ENCODE results near the gene PDE8B.
A peak's percentile ranks its signal among the peaks of the same experiment; 100 is the strongest.

The PDE8B gene

DNA sequence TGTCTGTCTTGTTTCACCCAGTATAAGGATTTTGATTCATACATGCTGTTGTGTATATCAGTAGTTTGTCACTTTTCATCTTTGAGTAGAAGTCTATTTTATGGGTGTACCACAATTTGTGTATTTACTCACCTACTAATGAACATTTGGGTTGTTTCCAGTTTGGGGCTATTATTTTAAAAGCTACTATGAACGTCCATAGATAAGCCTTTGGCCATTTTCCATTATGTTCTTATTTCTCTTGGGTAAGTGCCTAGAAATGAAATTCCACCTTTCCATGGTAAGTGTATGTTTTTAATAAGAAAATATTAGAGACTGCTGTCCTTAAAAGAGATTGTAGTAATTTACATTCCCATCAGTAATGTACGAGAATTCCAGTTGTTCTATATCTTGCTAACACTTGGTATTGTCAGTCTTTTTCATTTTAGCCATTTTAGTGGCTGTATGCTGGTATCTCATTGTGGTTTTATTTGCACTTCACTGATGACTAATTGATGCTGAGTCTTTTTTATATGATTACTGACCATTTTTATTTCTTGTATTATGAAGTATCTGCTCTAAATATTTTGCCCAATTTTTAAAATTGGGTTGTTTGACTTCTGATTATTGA lies 17.9 kb upstream of the PDE8B start:
- DNase-seq (ENCODE audit: low read depth), result no peak

DNA sequence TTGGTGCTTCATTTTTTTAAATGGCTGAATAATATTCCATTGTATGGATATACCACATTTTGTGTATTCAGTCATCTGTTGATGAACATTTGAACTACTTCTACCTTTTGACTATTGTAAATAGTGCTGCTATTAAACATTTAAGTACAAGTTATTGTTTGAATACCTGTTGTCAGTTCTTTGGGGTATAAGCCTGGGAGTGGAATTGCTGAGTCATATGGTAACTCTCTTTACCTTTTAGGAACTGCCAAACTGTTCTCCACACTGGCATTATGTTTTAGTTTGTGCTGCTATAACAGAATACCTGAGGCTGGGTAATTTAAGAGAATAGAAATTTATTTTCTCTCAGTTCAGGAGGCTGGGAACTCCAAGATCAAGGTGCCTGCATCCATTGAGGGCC lies 15.7 kb upstream of the PDE8B start:
- no peak for DNase-seq (ENCODE audit: low read depth)

DNA sequence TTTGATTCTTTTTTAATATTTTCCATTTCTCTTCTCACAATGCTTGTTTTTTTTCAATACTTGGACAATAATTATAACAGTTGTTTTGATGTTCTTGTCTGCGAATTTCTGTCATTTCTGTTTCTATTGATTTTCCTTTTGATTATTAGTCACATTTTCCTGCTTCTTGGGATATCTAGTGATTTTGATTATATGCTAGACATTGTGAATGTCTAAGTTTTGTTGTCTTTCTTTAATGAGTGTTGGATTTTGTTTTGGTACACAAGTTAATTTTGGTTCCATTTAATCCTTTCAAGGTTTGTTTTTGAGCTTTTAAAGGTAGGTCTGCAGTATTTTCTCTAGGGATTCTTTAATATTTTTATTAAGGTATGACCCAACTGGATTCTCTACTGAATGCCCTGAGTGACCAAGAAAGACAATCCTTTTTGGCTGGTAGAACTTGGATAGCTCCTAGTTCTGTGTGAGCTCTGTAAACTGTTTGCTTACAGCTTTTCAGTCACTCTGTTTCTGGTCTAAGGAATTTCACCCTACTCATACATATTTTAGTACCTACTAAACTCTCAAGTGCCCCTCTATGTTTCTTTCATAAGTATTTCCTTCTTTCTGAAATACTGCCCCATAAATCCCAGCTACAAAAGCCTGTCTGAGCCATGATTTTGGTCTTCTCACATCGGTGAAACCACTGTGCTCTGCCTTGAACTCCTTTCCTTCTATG lies 12.5 kb upstream of the PDE8B start:
- no peak for DNase-seq (ENCODE audit: low read depth)

DNA sequence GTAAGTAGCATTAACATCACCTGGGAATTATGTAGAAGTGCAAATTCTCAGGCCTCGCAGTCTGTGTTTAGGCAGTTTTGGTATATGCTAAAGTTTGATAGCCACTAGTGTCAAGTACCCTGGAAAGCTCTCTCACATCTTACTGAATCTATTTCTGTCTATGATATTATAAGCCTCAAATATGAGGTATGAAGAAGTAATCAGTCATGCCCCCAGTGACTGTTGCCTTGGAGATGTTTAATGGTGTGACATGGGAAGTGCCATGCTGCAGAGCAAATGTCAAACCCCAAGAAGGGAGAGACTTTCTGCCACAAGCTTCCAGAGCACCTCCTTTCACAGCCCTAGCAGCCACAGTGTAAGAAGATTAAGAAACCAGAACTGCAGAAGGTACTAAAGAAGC lies 9.8 kb upstream of the PDE8B start:
- no peak for DNase-seq (ENCODE audit: low read depth)

DNA sequence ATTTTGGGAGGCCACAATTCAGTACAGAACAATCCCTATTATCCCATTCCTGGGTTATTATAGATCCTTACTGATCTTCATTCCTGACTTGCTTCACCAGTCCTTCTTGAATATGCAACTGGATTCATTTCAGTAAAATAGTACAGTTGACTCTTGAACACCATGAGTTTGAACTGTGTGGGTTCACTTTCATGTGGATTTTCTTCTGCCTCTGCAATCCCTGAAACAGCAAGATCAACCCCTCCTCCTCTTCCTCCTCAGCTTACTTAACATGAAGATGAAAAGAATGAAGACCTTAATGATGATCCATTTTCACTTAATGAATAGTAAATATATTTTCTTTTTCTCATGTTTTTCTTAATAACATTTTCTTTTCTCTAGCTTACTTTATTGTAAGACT lies 8.3 kb upstream of the PDE8B start:
- no peak for DNase-seq (ENCODE audit: low read depth)

DNA sequence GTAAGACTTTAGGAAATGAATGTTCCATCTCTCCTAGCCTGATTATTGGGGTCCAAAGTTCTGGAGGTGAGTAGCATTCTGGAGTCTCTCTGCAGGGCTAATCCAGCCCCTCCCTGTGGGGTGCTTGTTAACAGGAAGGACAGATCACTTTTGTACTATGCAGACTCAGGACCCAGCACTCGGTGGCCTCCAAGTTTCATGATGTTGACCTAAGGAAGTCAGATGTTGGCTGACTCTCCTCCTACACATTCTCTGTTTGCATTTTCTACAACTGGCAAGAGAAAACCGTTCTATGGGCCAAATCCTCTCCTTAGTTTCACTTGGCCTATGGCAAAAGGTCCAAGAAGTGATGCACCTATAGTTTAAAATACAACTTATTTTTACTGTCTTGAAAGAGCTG lies 5.5 kb upstream of the PDE8B start:
- DNase-seq (ENCODE audit: low read depth), result no peak

DNA sequence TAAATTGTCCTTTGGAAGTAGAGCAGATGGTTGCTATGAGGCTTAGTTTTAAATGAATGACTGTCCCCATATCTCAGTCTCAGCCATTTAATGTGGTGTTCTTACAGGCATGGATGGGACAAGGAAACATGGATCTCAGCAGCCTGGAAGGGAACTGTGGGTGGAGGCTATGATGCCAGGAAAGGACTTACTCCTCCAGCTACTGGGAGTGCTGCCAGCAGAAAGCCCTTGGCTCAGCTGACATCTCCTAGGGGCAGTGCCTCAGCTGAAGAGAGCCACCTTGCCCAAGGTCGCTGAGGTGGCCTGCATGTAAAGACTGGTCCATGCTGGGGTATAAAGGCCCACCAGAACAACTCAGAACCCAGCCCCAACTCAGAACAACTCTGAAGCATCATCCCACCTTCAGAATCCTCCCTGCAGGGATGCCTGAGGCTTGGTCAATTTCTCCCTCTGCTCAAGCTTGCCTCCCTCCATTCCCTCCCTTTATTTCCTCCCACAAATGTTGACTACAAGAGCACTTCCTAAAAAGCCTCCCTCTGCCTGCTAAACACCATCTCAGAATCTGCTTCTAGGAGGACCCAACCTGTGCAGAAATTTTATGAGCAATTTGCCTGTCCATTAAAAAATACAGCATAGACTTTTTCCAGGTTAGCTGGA lies 1.8 kb upstream of the PDE8B start:
- no peak for DNase-seq (ENCODE audit: low read depth)

DNA sequence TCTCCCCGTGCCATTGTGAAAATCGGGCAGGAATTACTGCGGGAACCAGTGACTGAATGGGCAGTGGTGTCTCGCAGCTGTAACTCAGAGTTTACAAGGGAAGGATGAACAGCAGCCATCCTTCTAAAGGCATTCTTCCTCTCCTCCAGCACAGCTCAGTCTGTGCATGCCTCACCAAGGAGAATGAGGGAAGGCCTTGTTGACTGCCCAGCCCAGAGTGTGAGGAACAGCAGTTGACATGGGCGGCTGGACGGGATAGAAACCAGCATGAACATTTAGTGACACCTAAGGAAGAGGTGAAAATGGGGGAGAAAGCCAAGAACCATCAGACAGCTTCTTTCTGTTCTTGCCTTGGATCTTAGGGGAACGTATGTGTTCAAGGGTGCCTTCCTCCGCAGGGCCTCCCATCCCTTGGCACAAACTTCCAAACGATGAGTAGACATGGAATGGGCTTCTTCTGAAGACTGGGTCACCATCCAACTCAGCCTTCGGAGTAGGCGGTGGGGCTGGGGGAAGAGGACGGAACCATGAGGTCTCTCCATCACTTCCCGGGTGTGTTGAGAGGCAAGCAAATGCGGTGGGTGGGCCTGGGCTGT lies 887 bp upstream of the PDE8B start:
- DNase-seq (ENCODE audit: low read depth), result no peak

DNA sequence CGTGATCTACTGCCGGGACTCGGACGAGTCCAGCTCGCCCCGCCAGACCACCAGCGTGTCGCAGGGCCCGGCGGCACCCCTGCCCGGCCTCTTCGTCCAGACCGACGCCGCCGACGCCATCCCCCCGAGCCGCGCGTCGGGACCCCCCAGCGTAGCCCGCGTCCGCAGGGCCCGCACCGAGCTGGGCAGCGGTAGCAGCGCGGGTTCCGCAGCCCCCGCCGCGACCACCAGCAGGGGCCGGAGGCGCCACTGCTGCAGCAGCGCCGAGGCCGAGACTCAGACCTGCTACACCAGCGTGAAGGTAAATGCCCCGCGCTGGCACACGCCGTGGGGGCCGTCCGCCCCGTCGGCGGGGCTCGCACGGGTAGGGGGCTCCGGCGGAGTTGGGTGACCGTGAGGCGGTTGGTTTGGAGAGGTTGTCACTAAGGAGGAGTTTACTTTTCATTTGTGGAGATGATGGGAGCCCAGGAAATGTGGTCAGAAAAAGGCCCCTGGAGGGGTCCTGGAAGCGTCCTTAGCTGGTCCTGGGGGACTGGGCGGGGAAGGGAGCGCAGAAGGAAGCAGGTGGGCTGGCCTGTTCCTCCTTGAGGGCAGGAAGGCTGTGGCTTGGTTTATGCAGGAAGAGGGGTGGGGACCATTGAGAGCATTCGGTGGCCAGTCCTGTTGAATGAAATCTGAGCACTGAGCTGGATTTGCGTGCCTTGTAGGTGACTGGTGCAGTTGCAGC lies 647 bp downstream of the PDE8B start:
- DNase-seq (ENCODE audit: low read depth), result no peak

DNA sequence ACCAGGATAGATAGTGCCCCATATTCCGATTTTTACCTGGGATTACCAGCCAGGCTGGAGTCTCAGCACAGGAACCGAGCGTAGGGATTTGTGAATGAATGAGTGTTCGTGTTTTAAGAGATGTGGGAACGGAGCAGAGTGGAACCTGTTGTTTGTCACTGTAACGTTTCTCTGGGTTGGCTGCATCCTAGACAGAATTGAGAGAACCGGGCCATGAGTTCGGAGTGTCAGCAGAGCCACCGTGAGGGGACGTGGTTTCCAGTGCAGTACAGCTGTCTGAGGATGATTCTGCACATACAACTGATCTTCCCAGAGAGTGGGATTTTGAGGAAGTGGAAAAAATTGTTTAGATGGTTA lies 1.2 kb downstream of the PDE8B start:
- no peak for DNase-seq (ENCODE audit: low read depth)

DNA sequence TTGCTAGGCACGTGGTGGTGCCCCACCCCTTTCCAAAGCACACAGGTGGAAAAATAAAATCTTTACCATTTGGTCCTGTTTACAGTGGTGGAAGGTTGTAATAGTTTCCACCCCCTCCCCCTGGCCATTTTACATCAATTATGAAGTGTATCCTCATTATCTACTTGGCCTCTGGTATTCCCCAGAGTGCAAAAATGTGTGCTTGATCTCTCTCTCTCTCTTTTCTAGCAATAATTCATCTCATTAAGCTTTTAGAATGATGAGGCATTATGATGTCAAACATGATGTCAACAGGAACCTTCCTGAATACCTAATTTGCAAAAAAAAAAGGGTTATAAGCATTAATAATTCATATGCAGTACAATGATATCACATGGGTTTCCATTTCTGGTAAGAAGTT lies 3.1 kb downstream of the PDE8B start:
- no peak for DNase-seq (ENCODE audit: low read depth)

DNA sequence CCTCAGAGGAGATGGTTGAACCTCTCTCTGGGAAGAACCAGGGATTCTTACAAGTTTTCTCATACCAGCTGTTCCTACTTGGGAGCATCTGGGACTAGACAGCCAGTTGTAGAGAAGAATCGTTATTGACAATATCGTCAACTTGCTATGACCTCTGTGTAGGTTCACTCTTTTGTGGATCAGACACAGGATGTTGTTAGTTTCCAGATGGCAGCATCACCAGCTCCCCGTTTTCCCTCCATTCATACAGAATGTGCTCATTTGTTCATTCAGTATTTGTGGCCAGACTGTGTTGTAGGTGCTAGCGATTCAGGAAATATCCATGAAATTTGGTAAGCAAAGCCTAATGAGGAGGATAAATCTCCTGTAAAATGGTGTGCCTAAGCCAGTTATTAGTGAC lies 3.7 kb downstream of the PDE8B start:
- no peak for DNase-seq (ENCODE audit: low read depth)

DNA sequence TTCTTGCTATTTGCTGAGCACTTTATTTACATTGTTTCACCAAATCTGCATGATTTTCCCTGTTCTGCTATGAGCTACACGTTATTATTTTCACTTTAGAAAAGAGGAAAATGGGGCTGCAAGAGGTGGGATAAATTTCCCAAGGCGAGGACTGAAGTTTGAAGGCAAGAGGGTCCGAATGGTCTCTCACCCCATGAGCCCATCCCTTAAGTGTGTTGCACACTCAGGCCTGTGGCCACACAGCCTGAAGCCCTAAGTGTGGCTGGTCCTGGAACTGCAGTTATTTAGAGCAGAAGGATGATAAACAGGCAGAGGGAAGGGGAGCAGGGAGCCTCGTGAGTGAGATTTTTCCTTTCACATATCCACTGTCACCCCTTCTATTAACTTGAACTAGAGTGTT lies 7.8 kb downstream of the PDE8B start:
- no peak for DNase-seq (ENCODE audit: low read depth)

DNA sequence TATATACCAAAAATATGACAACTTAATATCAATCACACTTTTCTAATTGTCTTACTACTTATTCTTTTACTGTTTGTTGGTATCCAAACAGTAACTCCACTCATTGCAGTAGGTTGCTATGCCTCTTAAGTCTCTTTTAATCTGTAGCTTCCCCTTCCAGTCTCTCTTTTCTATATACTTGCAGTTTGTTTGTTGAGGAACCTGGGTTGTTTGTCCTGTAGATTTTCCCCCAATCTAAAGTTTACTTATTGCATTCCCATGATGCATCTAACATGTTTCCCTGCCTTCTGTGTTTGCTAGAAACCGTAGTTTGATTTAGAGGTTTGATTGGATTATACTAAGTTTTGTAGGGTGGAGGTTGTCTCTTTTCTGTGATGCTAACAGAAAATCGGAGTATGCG lies 10.6 kb downstream of the PDE8B start:
- DNase-seq (ENCODE audit: low read depth), result no peak

DNA sequence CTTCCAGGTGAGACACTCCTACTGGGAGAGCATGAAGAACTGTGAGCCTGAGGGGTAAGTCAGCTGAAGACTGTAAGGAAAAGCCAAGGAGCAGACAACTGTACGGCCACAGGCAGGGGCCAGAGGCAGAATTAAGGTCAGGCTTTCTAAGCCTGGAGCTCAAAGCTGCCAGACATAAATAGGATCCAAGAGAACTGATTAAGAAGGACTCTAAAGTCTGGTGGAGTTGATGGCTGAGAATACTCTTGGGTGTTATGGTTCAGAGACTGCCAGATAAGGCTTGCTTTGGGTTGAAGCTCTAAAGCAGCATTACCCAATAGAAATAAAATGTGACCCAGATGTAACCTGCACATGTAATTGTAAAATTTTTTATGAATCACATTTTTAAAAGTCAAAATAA lies 12.2 kb downstream of the PDE8B start:
- DNase-seq (ENCODE audit: low read depth), result no peak

DNA sequence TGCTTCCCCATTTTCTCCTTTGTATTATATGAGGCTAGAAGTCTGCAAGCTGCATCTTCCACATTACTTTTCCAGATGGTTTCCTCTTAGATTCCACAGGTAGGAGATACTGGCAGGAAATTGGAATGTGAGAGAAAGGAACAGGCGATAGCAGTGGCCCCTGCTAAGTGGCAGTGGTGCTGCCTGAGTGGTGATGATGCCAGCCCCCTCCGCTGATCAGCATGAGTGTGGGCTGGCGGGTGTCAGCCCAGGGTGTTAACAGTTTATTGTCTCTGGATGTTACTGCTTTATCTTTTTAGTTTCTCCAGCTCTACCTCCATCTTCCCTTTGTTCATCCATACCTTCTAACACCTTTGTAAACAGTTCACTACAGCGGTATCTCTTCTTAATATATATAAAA lies 13.2 kb downstream of the PDE8B start:
- no peak for DNase-seq (ENCODE audit: low read depth)

DNA sequence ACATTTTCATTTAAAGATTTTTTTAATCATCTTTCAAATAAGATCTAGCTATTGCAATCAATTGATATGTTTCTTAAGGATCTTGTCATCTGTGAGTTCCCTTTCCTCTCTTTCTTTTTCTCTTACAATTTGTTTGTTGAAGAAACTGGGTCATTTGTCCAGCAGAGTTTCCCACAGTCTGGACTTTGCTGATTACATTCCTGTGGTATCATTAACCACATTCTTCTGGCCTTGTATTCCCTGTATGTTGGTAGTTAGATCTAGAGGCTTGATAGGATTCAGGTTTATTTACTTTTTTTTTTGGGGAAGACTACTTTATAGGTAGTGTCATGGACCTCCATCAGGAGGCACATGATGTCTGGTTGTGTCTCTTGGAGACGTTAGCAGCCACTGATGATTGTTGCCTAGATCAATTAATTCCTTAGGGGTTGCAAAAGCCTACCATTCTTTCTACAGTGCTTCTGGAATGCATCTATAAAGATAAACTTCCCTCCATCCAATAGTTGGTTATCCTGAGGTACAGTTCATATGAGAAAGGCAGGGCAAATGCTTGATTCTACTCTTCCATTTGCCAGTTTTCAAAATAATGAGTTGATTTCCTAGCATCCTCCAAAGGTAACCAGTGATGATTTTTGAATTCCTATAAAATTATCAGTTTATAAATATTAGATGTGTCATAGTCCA lies 14.3 kb downstream of the PDE8B start:
- DNase-seq (ENCODE audit: low read depth), result peak; percentile 71

DNA sequence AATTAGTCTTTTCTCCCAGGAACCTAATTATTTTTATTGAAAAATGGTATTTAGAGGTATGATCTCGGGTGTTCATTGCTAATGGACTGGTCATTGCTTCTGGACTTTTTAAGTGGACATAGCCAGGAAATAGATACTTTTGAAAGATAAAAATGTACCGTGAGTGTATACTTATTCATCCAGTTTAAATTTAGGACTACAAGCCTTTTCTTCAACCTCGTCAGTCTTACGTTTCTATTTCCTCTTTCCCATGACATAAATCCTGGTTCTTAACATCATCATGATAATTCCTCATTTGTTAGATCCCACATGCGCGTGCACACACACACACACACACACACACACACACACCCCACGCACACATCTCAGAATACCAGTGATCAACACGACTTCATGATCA lies 15.1 kb downstream of the PDE8B start:
- DNase-seq (ENCODE audit: low read depth), result no peak

DNA sequence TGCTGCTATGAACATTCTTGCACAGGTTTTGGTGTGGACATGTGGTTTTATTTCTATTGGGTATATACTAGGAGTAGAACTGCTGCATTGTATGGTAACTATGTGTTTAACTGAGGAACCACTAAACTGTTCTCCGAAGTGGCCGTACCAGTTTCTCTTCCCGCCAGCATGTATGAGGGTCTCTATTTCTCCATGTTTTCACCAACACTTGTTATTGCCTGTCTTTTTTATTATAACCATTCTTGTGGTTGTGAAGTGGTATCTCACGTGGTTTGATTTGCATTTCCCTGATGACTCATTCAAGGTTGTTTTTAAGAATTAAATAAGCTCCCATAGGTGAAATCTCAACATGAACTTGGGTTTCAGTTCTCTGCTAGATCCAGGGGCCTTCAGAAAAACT lies 19.4 kb downstream of the PDE8B start:
- no peak for DNase-seq (ENCODE audit: low read depth)

DNA sequence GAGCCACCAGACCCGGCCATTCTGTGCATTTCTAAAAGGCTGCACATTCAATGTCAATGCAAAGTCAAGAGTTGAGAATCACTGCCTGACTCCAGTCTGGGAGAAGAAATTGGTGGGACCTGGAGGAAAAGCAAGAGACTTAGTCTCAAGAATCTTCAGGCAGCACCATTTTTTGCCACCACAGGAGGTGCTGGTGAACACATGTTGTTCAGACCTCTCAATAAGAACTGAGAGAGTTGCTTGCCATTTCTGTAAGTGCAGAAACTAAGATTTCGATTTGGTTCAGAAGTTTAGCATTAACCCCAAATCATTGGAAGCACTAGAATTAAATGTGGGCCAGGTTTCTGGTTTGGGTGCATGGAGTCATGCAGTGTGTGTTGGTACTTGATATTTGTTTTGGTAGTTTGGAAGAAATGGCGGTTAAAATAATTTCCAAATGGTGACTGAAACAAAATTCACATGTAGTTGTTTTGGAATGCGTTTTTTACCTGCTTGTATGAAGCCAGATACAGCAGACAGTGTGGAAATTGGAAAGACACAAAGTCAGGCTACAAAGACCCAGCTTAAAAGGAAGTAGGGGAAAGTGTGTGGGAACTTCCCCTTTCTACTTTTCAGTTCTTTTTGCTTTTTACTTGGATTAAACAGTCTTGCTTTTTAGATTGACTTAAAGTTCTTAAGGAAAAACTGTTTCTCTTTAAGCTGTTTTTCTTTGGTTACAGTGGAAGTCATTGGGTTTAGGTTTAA lies 20.4 kb downstream of the PDE8B start:
- peak; percentile 34 for DNase-seq (ENCODE audit: low read depth)

DNA sequence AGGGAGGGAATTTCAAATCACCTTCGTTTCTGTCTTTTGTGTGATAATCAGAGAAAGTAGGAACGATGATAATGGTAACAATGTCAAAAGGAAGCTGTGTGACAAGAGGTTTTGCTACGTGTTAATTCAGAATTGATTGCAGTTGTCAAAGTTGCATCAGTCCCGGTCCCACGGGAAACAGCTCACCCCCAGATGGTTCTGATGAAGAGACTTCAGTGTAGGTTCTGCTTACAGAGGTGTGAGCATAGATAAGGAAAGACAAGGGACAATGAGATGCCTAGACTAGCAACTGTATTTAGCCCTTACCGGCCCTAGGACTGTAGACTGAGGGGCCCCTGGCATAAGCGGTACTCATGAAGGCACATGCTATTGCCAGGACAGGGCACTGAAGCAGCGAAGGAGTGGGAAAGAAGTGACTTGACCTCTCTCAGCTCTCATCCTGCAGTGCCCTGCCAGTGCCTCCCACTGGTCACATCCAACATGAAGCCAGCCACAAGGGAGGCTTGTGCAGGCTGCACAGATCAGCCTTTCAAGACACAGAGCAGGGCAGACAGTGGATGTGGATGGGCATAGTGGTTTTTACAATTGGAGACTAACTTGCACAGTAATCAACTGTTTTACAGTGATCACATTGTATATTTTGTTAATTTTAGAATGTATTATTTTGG lies 21.1 kb downstream of the PDE8B start:
- DNase-seq (ENCODE audit: low read depth), result no peak
